T-helper 9 cell (primary cell): ENCODE measurements around the gene CTCFL.
"Not testable (repeated sequence)": the region's sequence is repeated elsewhere in the genome, so short reads cannot be mapped to it uniquely, and the experiment has no call there.

Source experiments
- DNase-seq: peaks from one replicate; pipeline ENCODE4 v3.0.0-alpha.2; 2020

The CTCFL gene

DNA sequence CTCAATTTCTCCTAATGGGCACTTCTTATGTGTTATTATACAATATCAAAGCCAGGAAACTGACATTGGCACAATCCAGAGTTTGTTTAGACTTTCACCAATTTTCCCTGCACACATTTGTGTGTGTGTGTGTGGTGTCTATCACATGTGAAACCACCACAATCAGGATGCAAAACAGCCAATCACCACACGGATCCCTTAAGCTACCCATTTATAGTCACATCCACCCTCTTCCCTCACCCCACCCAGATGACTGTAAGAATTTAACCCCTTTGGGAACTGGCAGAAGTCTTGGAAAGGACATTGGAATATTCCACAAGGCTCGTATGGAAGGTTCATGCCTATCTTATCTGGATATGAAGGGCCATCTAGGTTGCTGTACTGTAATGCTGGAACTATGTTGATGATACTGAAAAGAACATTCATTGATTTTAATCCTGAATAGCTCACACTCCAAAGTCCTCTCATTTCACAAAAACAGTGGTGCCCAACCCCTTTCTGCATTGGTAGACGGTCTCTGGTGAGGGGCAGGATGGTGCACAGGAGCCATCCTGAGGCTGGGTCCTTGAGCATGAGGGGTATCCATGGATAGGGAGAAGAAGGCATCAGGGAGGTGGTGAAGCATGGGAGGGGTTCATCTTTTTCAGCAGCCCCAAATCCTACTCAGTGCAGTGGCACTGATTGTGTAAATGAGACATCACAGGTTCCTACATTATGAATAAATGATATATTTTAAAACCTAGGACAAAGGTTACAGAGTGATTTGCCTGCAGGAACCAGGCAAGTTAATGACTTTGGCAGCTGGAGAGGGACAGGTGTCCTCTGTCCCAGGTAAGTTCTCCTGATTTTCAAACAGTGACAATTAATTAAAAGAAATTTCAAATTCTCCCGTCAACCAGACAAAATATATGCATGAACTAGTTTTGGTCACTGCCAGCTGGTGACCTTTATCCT lies 12.1 kb upstream of the CTCFL start:
- DNase-seq = no peak

DNA sequence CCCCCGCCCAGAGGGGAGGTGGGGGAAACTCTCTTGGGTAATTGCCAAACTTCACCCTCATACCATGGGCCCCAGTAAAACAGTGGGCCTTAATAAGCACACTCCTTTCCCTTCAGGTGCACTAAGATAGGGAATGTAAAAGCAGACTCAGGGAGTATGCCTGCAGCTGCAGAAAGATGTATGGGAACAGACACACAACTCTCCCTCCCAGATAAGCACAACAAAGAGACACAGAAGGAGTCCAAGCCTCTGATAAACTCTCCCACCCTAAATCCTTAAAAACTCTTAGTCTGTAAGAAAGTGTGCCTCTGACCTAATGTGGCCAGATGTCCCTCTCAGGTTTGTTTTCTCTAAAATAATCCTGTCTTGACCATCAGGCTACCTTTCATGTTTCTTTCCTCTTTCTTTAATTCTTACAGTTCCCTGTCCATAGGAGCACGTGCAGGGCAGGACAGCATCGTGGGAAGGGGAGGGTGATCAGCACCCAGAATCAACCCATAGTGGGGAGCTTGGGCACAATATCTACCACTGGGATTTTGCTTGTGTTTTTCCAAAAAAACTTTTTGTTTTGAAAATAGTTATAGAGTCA lies 11.3 kb upstream of the CTCFL start:
- no peak for DNase-seq

GRCh38 chr20:57535297-57535696 lies 10.4 kb upstream of the CTCFL start:
- no peak for DNase-seq

DNA sequence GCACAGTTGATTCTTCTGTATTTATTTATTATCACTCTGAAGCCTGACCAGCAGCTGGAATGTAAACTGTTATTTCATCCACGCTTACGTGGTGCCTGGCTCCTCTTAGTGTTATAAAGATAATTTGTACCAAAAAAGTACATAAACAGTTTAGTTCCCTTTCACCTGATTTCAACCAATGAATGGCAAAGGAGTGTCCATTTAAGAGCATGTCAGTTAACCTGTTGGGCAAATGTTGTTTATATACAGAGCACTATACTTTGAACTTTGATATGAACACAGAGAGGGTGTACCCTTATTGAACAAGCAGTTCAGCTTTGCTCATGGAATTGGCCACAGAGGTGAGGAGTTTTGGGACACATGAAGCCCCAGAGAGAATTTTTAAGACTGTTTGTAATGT lies 7.2 kb upstream of the CTCFL start:
- DNase-seq = no peak

DNA sequence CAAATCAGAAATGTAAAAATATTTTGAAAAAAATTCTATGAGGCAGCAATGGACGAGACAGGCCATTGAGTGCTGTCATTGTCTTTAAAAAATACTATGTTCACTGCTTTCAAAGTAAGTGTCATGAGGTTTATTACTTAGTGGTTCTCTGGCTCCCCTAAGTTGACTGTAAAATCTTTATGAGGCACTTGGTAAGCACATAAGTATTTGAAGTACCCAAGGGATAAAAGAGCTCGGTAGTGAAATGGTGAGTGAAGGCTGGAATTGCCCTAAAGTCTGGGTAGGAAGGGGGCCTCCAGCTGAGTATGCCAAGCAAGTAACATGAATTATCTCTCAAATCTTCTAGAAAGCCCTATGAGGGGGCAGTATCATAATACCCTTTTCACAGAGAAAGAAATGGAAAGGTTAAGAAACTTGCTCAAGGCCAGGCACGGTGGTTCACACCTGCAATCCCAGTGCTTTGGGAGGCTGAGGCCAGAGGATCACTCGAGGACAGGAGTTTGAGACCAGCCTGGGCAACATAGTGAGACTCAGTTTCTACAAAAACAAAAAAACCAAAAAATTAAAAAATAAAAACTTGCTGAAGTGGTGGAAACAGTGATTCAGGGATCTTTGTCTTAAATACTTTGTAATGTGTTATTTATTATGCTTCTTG lies 5.5 kb upstream of the CTCFL start:
- no peak for DNase-seq

GRCh38 chr20:57529810-57530209 lies 4.9 kb upstream of the CTCFL start:
- DNase-seq = no peak

DNA sequence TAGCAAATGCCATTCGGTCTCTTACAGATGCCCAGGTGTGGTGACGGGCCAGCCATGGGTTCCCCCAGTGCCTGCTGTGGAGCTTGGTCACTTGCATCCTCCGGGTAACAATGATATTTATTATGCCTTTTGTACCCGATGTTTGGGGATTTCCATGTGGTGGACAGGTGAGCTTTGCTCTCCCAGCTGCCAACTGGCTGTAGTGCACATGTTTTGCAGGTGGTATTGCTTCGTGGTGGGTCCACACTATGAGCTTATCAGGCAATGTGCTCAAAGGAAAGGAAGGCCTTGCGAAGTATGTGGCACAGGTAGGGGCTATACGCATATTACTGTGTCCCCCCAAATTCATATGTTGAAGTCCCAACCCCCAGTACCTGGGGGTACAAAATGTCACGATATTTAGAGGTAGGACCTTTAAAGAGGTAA lies 4.2 kb upstream of the CTCFL start:
- DNase-seq = no peak

DNA sequence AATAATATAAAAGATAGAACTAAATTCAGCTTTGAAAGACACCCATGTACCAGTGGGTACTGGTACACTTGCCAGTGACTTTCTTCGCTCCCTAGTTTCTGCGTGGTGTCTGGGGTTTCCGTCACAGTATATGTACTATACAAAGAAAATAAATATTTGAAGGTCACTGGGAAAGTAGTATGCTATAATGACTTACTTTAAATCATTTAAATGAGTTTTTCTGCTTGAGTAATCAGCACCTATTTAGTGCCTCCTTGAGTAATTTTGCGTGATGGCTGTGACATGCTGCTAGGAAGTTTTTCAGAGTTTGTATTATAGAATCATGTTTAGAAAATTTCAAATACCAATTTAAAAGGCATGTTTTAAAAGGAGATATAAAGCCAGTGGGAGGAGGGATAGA lies 3.2 kb upstream of the CTCFL start:
- no peak for DNase-seq

DNA sequence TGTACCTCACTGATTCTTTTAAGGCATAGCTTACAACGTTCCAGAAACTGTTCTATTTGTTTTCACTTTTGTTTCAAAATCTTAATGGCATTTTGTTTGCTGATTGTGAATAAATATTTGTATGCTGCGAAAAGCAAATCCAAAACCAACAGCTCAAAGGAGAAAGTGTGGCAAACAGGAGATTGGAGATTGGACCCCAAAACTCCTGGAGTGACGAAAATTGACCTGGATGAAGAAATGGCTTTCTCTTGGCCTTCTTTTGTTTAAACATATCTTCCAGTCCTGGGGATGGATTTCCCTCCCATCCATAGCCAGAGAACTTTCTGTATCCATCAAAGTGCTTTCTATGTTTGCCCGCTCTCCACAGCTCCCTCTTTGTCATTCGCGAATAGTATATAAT lies 2.8 kb upstream of the CTCFL start:
- no peak for DNase-seq

GRCh38 chr20:57526885-57527460 lies 2.0 kb upstream of the CTCFL start:
- DNase-seq = no peak

DNA sequence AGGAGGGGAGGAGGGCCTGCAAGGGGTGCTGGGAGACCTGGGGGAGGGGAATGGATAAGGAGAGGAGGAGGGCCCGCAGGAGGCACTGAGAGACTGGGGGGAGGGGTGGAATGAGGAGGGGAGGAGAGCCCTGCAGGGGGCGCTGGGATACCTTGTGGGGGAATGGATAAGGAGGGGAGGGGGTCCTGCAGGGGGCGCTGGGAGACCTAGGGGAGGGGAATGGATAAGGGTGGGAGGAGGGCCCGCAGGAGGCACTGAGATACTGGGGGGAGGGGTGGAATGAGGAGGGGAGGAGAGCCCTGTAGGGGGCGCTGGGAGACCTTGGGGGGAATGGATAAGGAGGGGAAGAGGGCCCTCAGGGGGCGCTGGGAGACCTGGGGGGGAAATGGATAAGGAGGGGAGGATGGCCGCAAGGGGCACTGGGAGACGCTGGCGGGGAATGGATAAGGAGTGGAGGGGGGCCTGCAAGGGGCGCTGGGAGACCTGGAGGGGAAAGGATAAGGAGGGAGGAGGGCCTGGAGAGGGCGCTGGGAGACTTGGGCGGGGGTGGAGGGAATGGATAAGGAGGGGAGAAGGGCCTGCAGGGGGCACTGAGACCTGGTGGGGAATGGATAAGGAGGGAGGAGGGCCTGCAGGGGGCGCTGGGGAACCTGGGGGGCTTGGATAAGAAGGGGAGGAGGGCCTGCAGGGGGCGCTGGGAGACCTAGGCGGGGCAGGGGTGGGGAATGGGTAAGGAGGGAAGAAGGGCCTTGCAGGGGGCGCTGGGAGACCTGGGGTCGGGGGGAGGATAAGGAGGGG lies 1.3 kb upstream of the CTCFL start:
- DNase-seq = no peak

DNA sequence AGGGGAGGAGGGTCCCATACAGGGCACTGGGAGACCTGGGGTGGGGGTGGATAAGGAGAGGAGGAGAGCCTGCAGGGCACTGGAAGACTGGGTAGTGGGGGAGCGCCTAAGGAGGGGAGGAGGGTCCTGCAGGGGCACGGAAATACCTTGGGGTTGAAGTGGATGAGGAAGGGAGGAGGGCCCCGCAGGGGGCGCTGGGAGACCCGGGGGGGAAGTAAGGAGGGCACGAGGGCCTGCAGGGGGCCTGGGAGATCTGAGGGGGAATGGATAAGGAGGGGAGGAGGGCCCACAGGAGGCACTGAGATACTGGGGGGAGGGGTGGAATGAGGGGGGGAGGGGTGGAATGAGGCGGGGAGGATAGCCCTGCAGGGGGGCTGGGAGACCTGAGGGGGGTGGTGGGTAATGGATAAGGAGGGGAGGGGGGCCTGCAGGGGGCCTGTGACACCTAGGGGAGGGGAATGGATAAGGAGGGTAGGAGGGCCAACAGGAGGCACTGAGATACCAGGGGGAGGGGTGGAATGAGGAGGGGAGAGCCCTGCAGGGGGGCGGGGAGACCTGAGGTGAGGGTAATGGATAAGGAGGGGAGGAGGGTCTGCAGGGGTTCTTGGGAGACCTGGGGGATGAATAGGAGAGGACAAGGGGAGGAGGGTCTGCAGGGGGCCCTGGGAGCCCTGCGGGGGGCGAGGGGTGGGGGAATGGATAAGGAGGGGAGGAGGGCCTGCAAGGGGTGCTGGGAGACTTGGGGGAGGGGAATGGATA lies 567 bp upstream of the CTCFL start:
- no peak for DNase-seq

- no peak for DNase-seq
Observed at GRCh38 chr20:57523782-57524181, 1.2 kb downstream of the CTCFL start.

GRCh38 chr20:57522380-57523140 lies 2.4 kb downstream of the CTCFL start:
- no peak for DNase-seq

GRCh38 chr20:57517904-57518303 lies 7.0 kb downstream of the CTCFL start:
- no peak for DNase-seq

- no peak for DNase-seq
Observed at GRCh38 chr20:57514273-57514751, 10.6 kb downstream of the CTCFL start.

DNA sequence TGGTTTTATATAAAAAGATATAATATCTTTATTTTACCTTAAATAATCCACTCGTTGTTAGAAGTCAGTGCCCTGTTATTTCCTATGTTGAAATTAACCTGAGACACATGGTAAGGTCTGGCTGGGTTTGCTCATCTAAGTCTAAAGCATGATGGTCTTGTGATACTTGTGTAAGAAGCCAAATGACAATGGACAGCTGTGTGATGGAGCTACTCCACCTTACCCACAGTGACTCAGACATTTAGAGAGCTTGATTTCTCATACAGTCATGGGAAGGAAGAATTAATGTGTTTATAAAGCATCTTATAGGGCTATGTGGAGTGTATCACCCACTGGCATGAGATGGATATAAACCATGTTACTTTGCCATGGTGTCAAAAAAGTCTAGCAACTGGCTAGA lies 11.7 kb downstream of the CTCFL start:
- DNase-seq = no peak

DNA sequence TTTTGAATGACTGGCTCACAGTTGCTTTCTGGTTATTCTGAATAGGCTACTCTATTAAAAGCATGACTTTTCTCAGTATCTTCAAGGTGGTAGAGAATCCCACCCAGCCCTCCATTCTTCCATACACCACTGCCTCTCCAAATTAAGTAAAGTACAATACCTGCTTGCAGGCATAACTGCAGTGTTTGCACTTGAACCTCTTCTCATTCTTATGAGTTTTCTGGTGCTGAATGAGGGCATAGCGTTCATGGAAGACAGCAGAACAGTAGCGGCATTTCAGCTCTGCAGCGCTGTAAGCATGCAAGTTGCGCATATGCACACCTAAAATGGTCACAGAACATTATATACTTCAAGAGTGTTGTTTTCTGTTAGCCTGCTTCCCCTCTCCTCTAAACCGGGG lies 12.5 kb downstream of the CTCFL start:
- DNase-seq = no peak

DNA sequence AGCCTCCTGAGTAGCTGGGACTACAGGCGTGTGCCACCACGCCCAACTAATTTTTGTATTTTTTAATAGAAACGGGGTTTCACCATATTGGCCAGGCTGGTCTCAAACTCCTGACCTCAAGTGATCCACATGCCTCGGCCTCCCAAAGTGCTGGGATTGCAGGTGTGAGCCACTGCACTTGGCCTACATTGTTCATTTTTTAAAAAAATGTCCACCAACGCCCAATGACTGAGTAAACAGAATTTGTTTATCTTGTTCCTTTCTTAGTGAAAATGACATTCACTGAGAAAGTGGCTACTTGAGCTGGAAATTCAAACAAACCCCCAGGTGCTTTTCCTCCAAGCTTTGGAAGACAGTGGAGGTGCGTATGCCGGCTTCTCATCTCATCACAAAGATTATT lies 13.2 kb downstream of the CTCFL start:
- DNase-seq = not testable (repeated sequence)

- no peak for DNase-seq
Observed at GRCh38 chr20:57509665-57510237, 15.2 kb downstream of the CTCFL start.

DNA sequence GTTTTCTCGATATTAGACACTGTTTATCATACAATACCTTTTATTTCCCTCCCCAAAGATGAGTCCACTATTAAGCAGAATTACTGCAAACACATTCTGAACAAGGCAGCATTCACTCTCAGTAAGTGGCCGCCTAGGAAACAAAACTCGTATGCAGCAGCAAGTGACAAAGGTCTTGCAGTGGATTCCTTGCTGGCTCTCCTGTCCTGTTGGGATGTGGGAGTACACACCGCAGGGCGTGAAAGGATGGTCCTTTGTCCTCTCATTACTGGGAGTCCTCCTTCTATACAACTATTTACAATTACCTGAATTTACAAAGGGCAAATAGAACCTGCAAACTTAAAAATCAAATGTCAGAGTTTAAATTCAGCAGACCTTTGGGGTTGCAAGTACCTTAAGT lies 16.1 kb downstream of the CTCFL start:
- no peak for DNase-seq
